Prostate gland (tissue), 1 donor: Measurements from ENCODE around the gene ARFGAP3.

Experiments
- POLR2A ChIP-seq: fragments of 450-650 bp; IDR thresholded peaks from one replicate; pipeline ENCODE4 v1.6.1; 2016; ENCODE audit warnings: antibody characterized with exemption, mild to moderate bottlenecking
- POLR2AphosphoS5 ChIP-seq: sonication (generic); formaldehyde crosslinking; IDR thresholded peaks from one replicate; pipeline ENCODE4 v1.6.1; 2017; ENCODE audit warnings: antibody characterized with exemption

- no peak for TF ChIP-seq POLR2AphosphoS5
- no peak for TF ChIP-seq POLR2A
Measured at GRCh38 chr22:42834177-42834949, 22.7 kb downstream of the ARFGAP3 start.
